NCI-H1436 (cell line): ENCODE measurements around the gene CALHM1.
"Not testable (repeated sequence)": the region's sequence is repeated elsewhere in the genome, so short reads cannot be mapped to it uniquely, and the experiment has no call there.

ENCODE experiments used
- DNase-seq: peaks from one replicate; lab custom pipeline; 2025; lab: John Stamatoyannopoulos, UW

Gene CALHM1

GRCh38 chr10:103429647-103430046 lies 29.1 kb downstream of the CALHM1 start:
- no peak for DNase-seq

GRCh38 chr10:103428989-103429643 lies 29.6 kb downstream of the CALHM1 start:
- DNase-seq = no peak

GRCh38 chr10:103427866-103428265 lies 30.8 kb downstream of the CALHM1 start:
- DNase-seq = no peak

GRCh38 chr10:103423748-103424147 lies 35.0 kb downstream of the CALHM1 start:
- DNase-seq = no peak

GRCh38 chr10:103419101-103419500 lies 39.6 kb downstream of the CALHM1 start:
- no peak for DNase-seq

- no peak for DNase-seq
Observed at GRCh38 chr10:103417601-103418000, 41.1 kb downstream of the CALHM1 start.

GRCh38 chr10:103417148-103417469 lies 41.6 kb downstream of the CALHM1 start:
- not testable (repeated sequence) for DNase-seq

GRCh38 chr10:103416436-103417147 lies 42.1 kb downstream of the CALHM1 start:
- peak; percentile 40 for DNase-seq

- DNase-seq = no peak
Observed at GRCh38 chr10:103415581-103415980, 43.1 kb downstream of the CALHM1 start.

GRCh38 chr10:103413564-103413963 lies 45.1 kb downstream of the CALHM1 start:
- DNase-seq = no peak
